ENCODE measurements around the gene GRK5. TPM values are rescaled to one million over a fixed set of nuclear protein-coding genes. Genes with fewer than 3 reads are reported as not detected.

Gene GRK5
- total and polyA plus RNA-seq, 2 experiments from 2014 or later, result 5.2 to 13.7 TPM

DNA sequence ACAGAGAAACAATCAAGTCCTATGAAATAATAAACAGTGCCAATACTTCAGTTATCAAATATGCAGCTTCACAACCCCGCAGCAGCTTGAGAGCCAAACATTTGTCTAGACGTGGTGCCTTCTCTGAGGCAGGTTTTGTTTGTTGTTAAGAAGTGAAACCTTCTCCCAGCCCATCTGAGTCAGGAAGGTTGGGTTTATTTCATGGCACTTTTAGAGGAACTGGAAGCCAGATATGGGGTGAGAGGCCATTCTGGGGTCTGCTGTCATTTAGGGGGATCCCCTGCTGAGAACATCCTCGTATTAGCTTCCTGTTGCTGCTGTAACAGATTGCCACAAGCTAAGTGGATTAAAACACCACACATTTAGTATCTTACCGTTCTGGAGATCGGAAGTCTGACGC lies 113.6 kb downstream of the GRK5 start:
- Histone ChIP-seq H4K20me1 (ENCODE audit: insufficient read depth) (no peaks in the 10 kb centered on the region), H3K27me3 (replicated peaks; ENCODE audit: insufficient read depth) (no peaks in the 10 kb centered on the region), H3K36me3 (ENCODE audit: low read depth) (no peaks in the 10 kb centered on the region), H2AFZ (no peak overlapping the region), H3F3A (ENCODE audit: insufficient read depth) (peaks cover 23% of the 10 kb centered on the region), H3K27ac (no peak overlapping the region), H3K4me3 (no peak overlapping the region), H3K4me2 (ENCODE audit: unreplicated experiment) (no peak overlapping the region), H3K9me3 (ENCODE audit: low read depth) (no peaks in the 10 kb centered on the region), H3K9ac (no peak overlapping the region), H3K79me2 (ENCODE audit: insufficient read depth) (peaks cover 61% of the 10 kb centered on the region), H3K4me1 (ENCODE audit: insufficient read depth) (peaks cover 23% of the 10 kb centered on the region), H3K9me2 (ENCODE audit: insufficient read depth) (no peaks in the 10 kb centered on the region)
- no peak for TF ChIP-seq EZH2 (IDR thresholded peaks at IDR 0.05; ENCODE audit: insufficient read depth, poor library complexity, severe bottlenecking)
- TF ChIP-seq EZH2phosphoT487 (IDR thresholded peaks at IDR 0.05; ENCODE audit: insufficient read depth, low read depth), result no peak
- in situ Hi-C loops (cut with MboI), result no loop called here
- 86 to 89% methylated on average over 6 of the region's 6 CpGs for WGBS, 2 experiments (ENCODE audit: low coverage in 1 of 2, low lambda C conversion rate in 2 of 2, missing lambda C conversion rate in 2 of 2)
- no peak for DNase-seq

DNA sequence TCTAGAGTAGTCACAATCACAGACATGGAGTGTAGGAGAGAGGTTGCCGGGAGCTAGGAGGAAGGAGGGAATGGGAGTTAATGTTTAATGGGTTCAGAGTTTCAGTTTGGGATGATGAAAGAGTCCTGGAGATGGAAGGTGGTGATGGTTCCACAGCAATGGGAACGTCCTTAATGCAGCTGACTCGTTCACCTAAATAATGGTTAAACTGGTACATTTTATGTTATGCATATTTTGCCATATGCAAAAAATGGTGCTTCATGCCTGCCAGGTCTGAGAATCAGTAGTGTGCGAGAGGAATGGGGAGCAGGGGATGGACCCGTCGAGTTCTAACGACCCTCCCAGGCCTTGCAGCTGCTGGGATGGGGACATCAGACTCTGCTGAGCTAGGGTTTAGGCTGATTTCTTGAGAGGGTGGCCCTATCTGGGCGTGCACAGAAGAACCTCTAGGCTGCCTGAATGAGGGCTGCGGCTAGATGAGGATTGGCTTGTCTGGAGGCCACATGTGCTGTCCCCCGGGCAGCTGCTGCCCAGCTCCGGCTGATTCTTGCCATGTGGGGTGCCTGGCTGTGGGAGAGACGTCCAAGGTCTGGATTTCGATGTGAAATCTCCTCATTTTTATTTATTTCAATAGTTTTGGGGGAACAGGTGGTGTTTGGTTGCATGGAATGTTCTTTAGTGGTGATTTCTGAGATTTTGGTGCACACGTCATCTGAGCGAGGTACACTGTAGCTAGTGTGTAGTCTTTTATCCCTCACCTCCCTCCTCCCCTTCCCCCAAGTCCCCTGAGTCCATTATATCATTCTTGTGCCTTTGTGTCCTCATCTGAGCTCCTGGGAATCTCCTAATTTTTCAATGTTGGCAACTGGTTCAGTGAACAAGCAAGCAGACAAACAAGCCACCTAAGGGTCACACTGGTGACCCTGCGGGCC lies 116.0 kb downstream of the GRK5 start:
- no peak overlapping the region for H3K9ac ChIP-seq
- WGBS, 2 experiments (ENCODE audit: low coverage in 1 of 2, low lambda C conversion rate in 2 of 2, missing lambda C conversion rate in 2 of 2), result 73 to 76% methylated on average over 16 of the region's 16 CpGs
- no peak overlapping the region for H3K4me3 ChIP-seq
- no peaks in the 10 kb centered on the region for H4K20me1 ChIP-seq (ENCODE audit: insufficient read depth)
- H3K27me3 ChIP-seq (replicated peaks; ENCODE audit: insufficient read depth), result no peaks in the 10 kb centered on the region
- H3K9me3 ChIP-seq (ENCODE audit: low read depth), result no peaks in the 10 kb centered on the region
- H2AFZ ChIP-seq, result no peak overlapping the region
- TF ChIP-seq EZH2phosphoT487 (IDR thresholded peaks at IDR 0.05; ENCODE audit: insufficient read depth, low read depth) (no peak), EZH2 (IDR thresholded peaks at IDR 0.05; ENCODE audit: insufficient read depth, poor library complexity, severe bottlenecking) (no peak)
- DNase-seq, result no peak
- H3K27ac ChIP-seq, result no peak overlapping the region
- H3K36me3 ChIP-seq (ENCODE audit: low read depth), result no peaks in the 10 kb centered on the region
- no peaks in the 10 kb centered on the region for H3K4me1 ChIP-seq (ENCODE audit: insufficient read depth)
- in situ Hi-C loops (cut with MboI), result no loop called here
- no peak overlapping the region for H3K4me2 ChIP-seq (ENCODE audit: unreplicated experiment)
- H3F3A ChIP-seq (ENCODE audit: insufficient read depth), result no peaks in the 10 kb centered on the region; the same call in 1 of the 2 replicates
- H3K9me2 ChIP-seq (ENCODE audit: insufficient read depth), result no peaks in the 10 kb centered on the region
- peaks cover 51% of the 10 kb centered on the region for H3K79me2 ChIP-seq (ENCODE audit: insufficient read depth)

DNA sequence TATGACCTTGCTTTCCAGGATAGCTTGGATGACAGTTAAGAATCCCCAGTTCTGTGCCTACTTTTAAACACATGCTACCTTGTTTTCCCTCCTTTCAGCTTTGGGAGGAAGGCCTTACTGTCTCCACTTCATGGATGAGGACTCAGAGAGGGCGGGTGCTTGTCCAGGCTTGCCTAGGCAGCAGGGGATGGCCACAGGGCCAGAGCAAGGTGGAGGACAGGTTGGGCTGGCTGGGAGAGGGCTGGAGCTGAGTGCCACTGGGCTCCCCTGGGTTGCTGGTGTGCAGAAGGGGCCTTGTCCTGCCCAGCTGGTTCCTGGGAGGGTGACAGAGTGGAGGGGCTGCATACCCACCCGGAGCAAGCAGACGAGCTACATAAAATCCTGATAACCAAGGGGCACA lies 117.8 kb downstream of the GRK5 start:
- no peak overlapping the region for H2AFZ ChIP-seq
- no peaks in the 10 kb centered on the region for H3K9me3 ChIP-seq (ENCODE audit: low read depth)
- no peak for DNase-seq
- no peak overlapping the region for H3K4me3 ChIP-seq
- H3K9ac ChIP-seq, result no peak overlapping the region
- no peak overlapping the region for H3K4me2 ChIP-seq (ENCODE audit: unreplicated experiment)
- no peak for TF ChIP-seq EZH2phosphoT487 (IDR thresholded peaks at IDR 0.05; ENCODE audit: insufficient read depth, low read depth)
- TF ChIP-seq EZH2 (IDR thresholded peaks at IDR 0.05; ENCODE audit: insufficient read depth, poor library complexity, severe bottlenecking), result no peak
- no peaks in the 10 kb centered on the region for H3F3A ChIP-seq (ENCODE audit: insufficient read depth)
- peaks cover 38% of the 10 kb centered on the region for H3K79me2 ChIP-seq (ENCODE audit: insufficient read depth)
- WGBS, 2 experiments (ENCODE audit: low coverage in 1 of 2, low lambda C conversion rate in 2 of 2, missing lambda C conversion rate in 2 of 2), result 97 to 100% methylated on average over 3 of the region's 3 CpGs
- H3K36me3 ChIP-seq (ENCODE audit: low read depth), result no peaks in the 10 kb centered on the region
- no peaks in the 10 kb centered on the region for H3K4me1 ChIP-seq (ENCODE audit: insufficient read depth)
- in situ Hi-C loops (cut with MboI), result no loop called here
- H4K20me1 ChIP-seq (ENCODE audit: insufficient read depth), result no peaks in the 10 kb centered on the region
- H3K27me3 ChIP-seq (replicated peaks; ENCODE audit: insufficient read depth), result no peaks in the 10 kb centered on the region
- H3K9me2 ChIP-seq (ENCODE audit: insufficient read depth), result no peaks in the 10 kb centered on the region
- H3K27ac ChIP-seq, result no peak overlapping the region

DNA sequence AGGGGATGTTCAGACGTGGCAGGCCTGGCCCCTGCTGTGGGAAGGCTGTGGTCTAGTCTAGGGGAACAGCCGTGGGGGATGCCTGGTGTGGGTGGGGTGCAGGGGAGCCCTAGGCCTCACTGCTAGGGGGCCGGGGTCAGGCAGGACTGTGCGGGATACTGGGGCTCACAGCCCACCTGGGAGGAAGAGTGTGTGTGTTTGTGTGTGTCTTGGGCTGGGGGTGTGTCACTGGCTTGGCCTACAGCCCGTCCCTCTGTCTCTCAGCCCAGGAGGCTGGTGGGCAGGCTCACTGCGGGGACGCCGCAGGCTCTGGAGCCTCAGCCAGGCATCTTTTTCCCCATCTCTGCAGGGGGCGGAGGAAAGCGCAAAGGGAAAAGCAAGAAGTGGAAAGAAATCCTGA lies 118.8 kb downstream of the GRK5 start:
- no peaks in the 10 kb centered on the region for H3K4me1 ChIP-seq (ENCODE audit: insufficient read depth)
- H3K9me2 ChIP-seq (ENCODE audit: insufficient read depth), result no peaks in the 10 kb centered on the region
- H3K27ac ChIP-seq, result no peak overlapping the region
- no peaks in the 10 kb centered on the region for H3F3A ChIP-seq (ENCODE audit: insufficient read depth)
- H3K27me3 ChIP-seq (replicated peaks; ENCODE audit: insufficient read depth), result no peaks in the 10 kb centered on the region
- no peak overlapping the region for H3K4me3 ChIP-seq
- H3K36me3 ChIP-seq (ENCODE audit: low read depth), result no peaks in the 10 kb centered on the region
- no peak overlapping the region for H3K9ac ChIP-seq
- TF ChIP-seq EZH2 (IDR thresholded peaks at IDR 0.05; ENCODE audit: insufficient read depth, poor library complexity, severe bottlenecking) (no peak), EZH2phosphoT487 (IDR thresholded peaks at IDR 0.05; ENCODE audit: insufficient read depth, low read depth) (no peak)
- in situ Hi-C loops (cut with MboI), result no loop called here
- H2AFZ ChIP-seq, result no peak overlapping the region
- 87 to 92% methylated on average over 9 to 10 of the region's 10 CpGs for WGBS, 2 experiments (ENCODE audit: low coverage in 1 of 2, low lambda C conversion rate in 2 of 2, missing lambda C conversion rate in 2 of 2)
- peaks cover 31% of the 10 kb centered on the region for H3K79me2 ChIP-seq (ENCODE audit: insufficient read depth)
- no peak overlapping the region for H3K4me2 ChIP-seq (ENCODE audit: unreplicated experiment)
- no peaks in the 10 kb centered on the region for H3K9me3 ChIP-seq (ENCODE audit: low read depth)
- H4K20me1 ChIP-seq (ENCODE audit: insufficient read depth), result no peaks in the 10 kb centered on the region
- DNase-seq, result no peak
